Panc1 (cell line): ENCODE results near the gene LDLR. TPM values are rescaled to one million over a fixed set of nuclear protein-coding genes. Genes with fewer than 3 reads are reported as not detected.
"Not testable (repeated sequence)": the region's sequence is repeated elsewhere in the genome, so short reads cannot be mapped to it uniquely, and the experiment has no call there.

Experiments used
- ATAC-seq: fragments of 200-7000 bp; cut with Tn5 transposase; 2 replicates; pipeline ENCODE4 v1.9.1; 2020; ENCODE audit warnings: mild to moderate bottlenecking, moderate library complexity
- BruUV-seq: library from RNA; stranded (reverse); fragments of 400-500 nt; replicated peaks from 2 replicates; lab custom pipeline; 2021; lab: Mats Ljungman, UMichigan
- CTCF ChIA-PET: fragments of 300-600 bp; sonication (Branson Sonifier 250); formaldehyde crosslinking; loops from one replicate; lab custom pipeline; 2022; ENCODE audit warnings: antibody characterized with exemption; lab: Charles Lee
- POLR2A ChIA-PET: fragments of 300-600 bp; sonication (Branson Sonifier 250); formaldehyde crosslinking; loops from one replicate; lab custom pipeline; 2022; ENCODE audit warnings: antibody characterized with exemption; lab: Charles Lee
- DNase-seq: peaks from one replicate; pipeline ENCODE4 v3.0.0-alpha.2; 2010; ENCODE audit warnings: low read depth, low spot score
- H3K27ac ChIP-seq: 2 replicates; pipeline ENCODE4 v1.5.1; 2011; ENCODE audit warnings: mild to moderate bottlenecking, low read length, inconsistent platforms
- H3K27me3 ChIP-seq: fragments of 200-500 bp; sonication (Bioruptor generic); 2 replicates; pipeline ENCODE4 v1.6.0; 2014; ENCODE audit warnings: low read length, inconsistent platforms; ENCODE audit not compliant: control insufficient read depth, insufficient read depth
- H3K36me3 ChIP-seq: fragments of 200-500 bp; sonication (Bioruptor generic); 2 replicates; pipeline ENCODE4 v1.5.1; 2014; ENCODE audit warnings: inconsistent platforms, mild to moderate bottlenecking, low read length, moderate library complexity; ENCODE audit not compliant: control insufficient read depth, insufficient read depth
- H3K4me1 ChIP-seq: 2 replicates; pipeline ENCODE4 v1.5.1; 2011; ENCODE audit warnings: inconsistent platforms, mild to moderate bottlenecking, low read length, moderate library complexity; ENCODE audit not compliant: control insufficient read depth, insufficient read depth
- H3K4me3 ChIP-seq, 2 experiments: 2 replicates each; pipeline ENCODE4 v1.5.1; 2011 to 2012; ENCODE audit warnings: low read depth in 2 of 2, low read length in 2 of 2, mild to moderate bottlenecking in 2 of 2, inconsistent platforms in 1 of 2, moderate library complexity in 1 of 2
- H3K9me3 ChIP-seq: fragments of 200-500 bp; sonication (Bioruptor generic); 2 replicates; pipeline ENCODE4 v1.5.1; 2014; ENCODE audit warnings: low read depth, mild to moderate bottlenecking, inconsistent platforms, low read length, moderate library complexity; ENCODE audit not compliant: control insufficient read depth, insufficient read depth
- CTCF ChIP-seq: fragments of 450-650 bp; IDR thresholded peaks from 2 replicates; pipeline ENCODE4 v1.5.1; 2017; ENCODE audit warnings: mild to moderate bottlenecking
- POLR2AphosphoS5 ChIP-seq: IDR thresholded peaks from 2 replicates; pipeline ENCODE4 v1.6.1; 2012; ENCODE audit warnings: mild to moderate bottlenecking, low read depth, low read length, moderate library complexity
- REST ChIP-seq, 2 experiments: IDR thresholded peaks; 2 replicates each; pipeline ENCODE4 v1.6.1; 2011 to 2012; ENCODE audit warnings: low read depth in 2 of 2, control low read depth in 1 of 2, low read length in 1 of 2, mild to moderate bottlenecking in 1 of 2, moderate library complexity in 1 of 2; ENCODE audit not compliant: insufficient read depth in 1 of 2
- SIN3A ChIP-seq: IDR thresholded peaks from 2 replicates; pipeline ENCODE4 v1.6.1; 2012; ENCODE audit warnings: low read depth, mild to moderate bottlenecking, low read length, moderate library complexity, borderline replicate concordance; ENCODE audit not compliant: insufficient read depth
- TCF7L2 ChIP-seq: IDR thresholded peaks from 2 replicates; pipeline ENCODE4 v1.6.1; 2011; ENCODE audit warnings: mild to moderate bottlenecking, low read depth, low read length, inconsistent platforms
- in situ Hi-C: cut with HindIII; loops from 2 replicates; pipeline ENCODE4 v1.10.0; 2016; ENCODE audit warnings: low sequenced_read_pairs, low pct_unique_long_range_greater_than_20kb
- intact Hi-C: fragments of 100-400 bp; cut with micrococcal nuclease; formaldehyde crosslinking; loops from one replicate; pipeline ENCODE4 v1.10.0; 2022; ENCODE audit not compliant: unreplicated experiment
- total RNA-seq: library from RNA; stranded (reverse); gene quantifications from one replicate; pipeline ENCODE4 v1.2.1, GENCODE V29; 2021; ENCODE audit not compliant: unreplicated experiment

LDLR gene
- total RNA-seq, 1 experiment from 2014 or later = 203 TPM

GRCh38 chr19:11176466-11177193, 87.4 kb downstream of the LDLR start:
- H3K27ac ChIP-seq = no peak overlapping the region
- H3K36me3 ChIP-seq = peaks cover 5% of the 10 kb centered on the region
- intact Hi-C loops (no loop called here), in situ Hi-C loops (no loop called here)
- no peak overlapping the region for H3K4me3 ChIP-seq
- TSS peak; percentile 54 for BruUV-seq
- POLR2A ChIA-PET = no interaction called here
- H3K4me1 ChIP-seq = no peaks in the 10 kb centered on the region; the same call in 1 of the 2 replicates
- DNase-seq (no peak), ATAC-seq (no peak)
- no peak for TF ChIP-seq TCF7L2
- no peak for TF ChIP-seq CTCF
- TF ChIP-seq REST (IDR thresholded peaks at IDR 0.05; ENCODE audit: insufficient read depth in 1 of 2, low read depth in 2 of 2, low read length in 1 of 2) = no peak
- no peaks in the 10 kb centered on the region for H3K9me3 ChIP-seq
- CTCF ChIA-PET = no interaction called here
- no peaks in the 10 kb centered on the region for H3K27me3 ChIP-seq

- Histone ChIP-seq H3K9me3 (no peaks in the 10 kb centered on the region), H3K4me3 (no peak overlapping the region), H3K27ac (no peak overlapping the region), H3K4me1 (no peaks in the 10 kb centered on the region; the same call in 1 of the 2 replicates), H3K36me3 (peaks cover 5% of the 10 kb centered on the region), H3K27me3 (no peaks in the 10 kb centered on the region)
- ATAC-seq (no peak), DNase-seq (no peak)
- in situ Hi-C loops = no loop called here
- POLR2A ChIA-PET = interaction anchor here (0.5 kb wide), 2 partner anchors 8 to 25 kb away, joined by 3 read pairs; no protein-coding TSS in a partner anchor
- BruUV-seq = no TSS peak
- intact Hi-C loops = no loop called here
- CTCF ChIA-PET = no interaction called here
- no peak for TF ChIP-seq SIN3A
- no peak for TF ChIP-seq CTCF
- TF ChIP-seq POLR2AphosphoS5 = no peak
- no peak for TF ChIP-seq TCF7L2
- no peak for TF ChIP-seq REST (IDR thresholded peaks at IDR 0.05; ENCODE audit: insufficient read depth in 1 of 2, low read depth in 2 of 2, low read length in 1 of 2)
These were observed 88.3 kb downstream of the LDLR start for GRCh38 chr19:11177592-11177991.

GRCh38 chr19:11179145-11179465, 89.8 kb downstream of the LDLR start:
- H3K9me3 ChIP-seq, BruUV-seq, H3K4me3 ChIP-seq, CTCF ChIA-PET, intact Hi-C loops, H3K27me3 ChIP-seq, DNase-seq, H3K27ac ChIP-seq, in situ Hi-C loops, H3K4me1 ChIP-seq, ATAC-seq, H3K36me3 ChIP-seq, POLR2A ChIA-PET: not testable (repeated sequence)
